AG04449 (cell line): ENCODE measurements around the gene C1orf174.

ENCODE experiments used
- CTCF ChIA-PET: fragments of 350-600 bp; formaldehyde crosslinking; extraction: SDS; loops from one replicate; lab custom pipeline; 2021; ENCODE audit warnings: antibody characterized with exemption; lab: Yijun Ruan, JAX
- POLR2A ChIA-PET: fragments of 400-600, 350-600 bp; formaldehyde crosslinking; extraction: SDS; loops from one replicate; lab custom pipeline; 2020; ENCODE audit warnings: antibody characterized with exemption, inconsistent platforms; lab: Yijun Ruan, JAX
- DNase-seq: peaks from one replicate; pipeline ENCODE4 v3.0.0-alpha.2; 2010; ENCODE audit warnings: low read depth, low spot score
- H3K4me3 ChIP-seq: 2 replicates; pipeline ENCODE4 v1.5.1; 2011; ENCODE audit warnings: low read depth, mild to moderate bottlenecking, control low read depth, low read length
- CTCF ChIP-seq: IDR thresholded peaks from one replicate; pipeline ENCODE4 v1.5.1; 2011; ENCODE audit warnings: mild to moderate bottlenecking, moderate library complexity, low read length, control low read depth, inconsistent platforms; ENCODE audit not compliant: insufficient read depth; ENCODE audit errors: missing control alignments

Gene C1orf174

GRCh38 chr1:3872546-3872945 lies 27.5 kb downstream of the C1orf174 start:
- no peak for TF ChIP-seq CTCF
- no peak for DNase-seq
- no peak overlapping the region for H3K4me3 ChIP-seq
- POLR2A ChIA-PET: interaction anchor here (0.6 kb wide), 1 partner anchor 62 kb away, joined by 3 read pairs; no protein-coding TSS in a partner anchor
- CTCF ChIA-PET: interaction anchor here (1.5 kb wide), 1 partner anchor 15 kb away, joined by 7 read pairs; the partner anchor contains the start of genes CEP104 and DFFB

- ChIA-PET CTCF (no interaction called here), POLR2A (no interaction called here)
- no peak overlapping the region for H3K4me3 ChIP-seq
- TF ChIP-seq CTCF: no peak
- no peak for DNase-seq
Measured at GRCh38 chr1:3871451-3871805, 28.6 kb downstream of the C1orf174 start.

DNA sequence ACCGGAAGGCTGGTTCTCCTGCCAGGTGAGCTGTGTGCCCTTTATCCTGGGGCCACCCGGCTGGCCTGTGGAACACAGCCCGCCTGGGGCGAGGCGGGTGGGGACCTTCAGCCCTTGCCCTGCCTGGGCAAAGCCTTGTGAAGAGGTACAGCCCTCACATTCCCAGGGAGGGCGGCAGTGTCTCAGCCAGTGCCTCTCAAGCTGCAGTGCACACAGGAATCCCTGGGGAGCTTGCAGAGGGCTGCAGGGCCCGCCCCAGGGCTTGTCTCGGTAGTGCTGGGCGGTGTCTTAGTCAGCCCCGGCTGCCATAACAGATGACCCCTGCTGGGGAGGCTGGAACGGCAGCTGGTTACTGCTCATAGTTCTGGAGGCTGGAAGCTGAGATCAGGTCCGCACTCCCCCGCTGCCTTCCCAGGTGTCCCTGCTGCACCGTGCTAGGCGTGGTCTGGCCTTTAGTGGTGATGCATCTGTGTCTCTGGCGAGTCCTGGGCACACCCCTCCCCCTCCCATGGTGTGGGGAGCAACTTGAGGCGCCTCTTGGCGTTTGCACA lies 30.2 kb downstream of the C1orf174 start:
- no peak for DNase-seq
- CTCF ChIA-PET: interaction anchor here (3.1 kb wide), 1 partner anchor 12 kb away, joined by 15 read pairs; the partner anchor contains the start of genes CEP104 and DFFB
- TF ChIP-seq CTCF: no peak

GRCh38 chr1:3868464-3869006 lies 31.5 kb downstream of the C1orf174 start:
- no peak overlapping the region for H3K4me3 ChIP-seq
- POLR2A ChIA-PET: no interaction called here
- CTCF ChIA-PET: interaction anchor here (3.1 kb wide), 1 partner anchor 10 kb away, joined by 15 read pairs; the partner anchor contains the start of genes CEP104 and DFFB
- DNase-seq: no peak
- TF ChIP-seq CTCF: no peak

More for the DNA sequence above, 30.2 kb downstream of the C1orf174 start:
- no peak overlapping the region for H3K4me3 ChIP-seq
- POLR2A ChIA-PET: no interaction called here

GRCh38 chr1:3865606-3866160 lies 34.4 kb downstream of the C1orf174 start:
- no peak overlapping the region for H3K4me3 ChIP-seq
- ChIA-PET POLR2A (no interaction called here), CTCF (no interaction called here)
- no peak for DNase-seq
- no peak for TF ChIP-seq CTCF

DNA sequence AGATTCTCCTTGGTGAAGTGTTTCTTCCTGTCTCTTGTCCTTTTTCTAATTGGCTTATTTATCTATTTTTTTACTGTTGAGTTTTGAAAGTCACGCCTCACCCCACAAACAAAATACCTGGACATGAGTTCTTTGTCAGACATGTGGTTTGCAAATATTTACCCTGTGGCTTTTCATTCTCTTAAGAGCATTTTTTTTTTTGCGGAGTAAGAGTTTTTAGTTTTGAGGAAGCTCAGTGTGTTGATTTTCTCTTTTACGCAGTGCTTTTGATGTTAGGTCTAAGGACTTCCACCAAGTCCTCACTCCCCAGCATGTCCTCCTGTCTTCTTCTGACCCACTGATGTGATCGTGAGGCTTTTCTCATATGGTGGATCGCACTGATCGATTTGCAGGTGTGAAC lies 35.2 kb downstream of the C1orf174 start:
- CTCF ChIA-PET: no interaction called here
- DNase-seq: no peak
- POLR2A ChIA-PET: no interaction called here
- TF ChIP-seq CTCF: no peak
- no peak overlapping the region for H3K4me3 ChIP-seq
